H9 (cell line): ENCODE results near the gene DPYD. TPM values are rescaled to one million over a fixed set of nuclear protein-coding genes. Genes with fewer than 3 reads are reported as not detected.

Experiments used
- DNase-seq: peaks from one replicate; pipeline ENCODE4 v3.0.0-alpha.2; 2017
- H2AFZ ChIP-seq: one replicate; pipeline ENCODE4 v1.6.1; 2013; ENCODE audit warnings: mild to moderate bottlenecking, low read length, control low read depth, moderate library complexity
- H2AK5ac ChIP-seq: 2 replicates; pipeline ENCODE4 v1.6.1; 2013; ENCODE audit warnings: low read length, control low read depth, mixed read lengths; ENCODE audit not compliant: insufficient read length
- H2BK120ac ChIP-seq: one replicate; pipeline ENCODE4 v1.6.1; 2013; ENCODE audit warnings: low read depth, mild to moderate bottlenecking, low read length, control low read depth, inconsistent platforms; ENCODE audit not compliant: poor library complexity, severe bottlenecking
- H2BK12ac ChIP-seq: 2 replicates; pipeline ENCODE4 v1.6.1; 2013; ENCODE audit warnings: low read length, control low read depth, mixed read lengths, low read depth; ENCODE audit not compliant: insufficient read length
- H2BK15ac ChIP-seq: 2 replicates; pipeline ENCODE4 v1.6.1; 2013; ENCODE audit warnings: low read depth, low read length, control low read depth
- H2BK20ac ChIP-seq: one replicate; pipeline ENCODE4 v1.6.1; 2013; ENCODE audit warnings: low read depth, mild to moderate bottlenecking, low read length, control low read depth, inconsistent platforms; ENCODE audit not compliant: poor library complexity, severe bottlenecking
- H2BK5ac ChIP-seq: 2 replicates; pipeline ENCODE4 v1.6.1; 2013; ENCODE audit warnings: low read length, control low read depth, mixed read lengths; ENCODE audit not compliant: insufficient read length
- H3K14ac ChIP-seq: 2 replicates; pipeline ENCODE4 v1.6.1; 2013; ENCODE audit warnings: low read length, control low read depth; ENCODE audit not compliant: insufficient read depth
- H3K18ac ChIP-seq: 2 replicates; pipeline ENCODE4 v1.6.1; 2013; ENCODE audit warnings: low read depth, mild to moderate bottlenecking, mixed read lengths, low read length, control low read depth; ENCODE audit not compliant: insufficient read length
- H3K23ac ChIP-seq: 2 replicates; pipeline ENCODE4 v1.6.1; 2013; ENCODE audit warnings: low read length, control low read depth, mixed read lengths, low read depth; ENCODE audit not compliant: insufficient read length
- H3K23me2 ChIP-seq: 2 replicates; pipeline ENCODE4 v1.6.1; 2013; ENCODE audit warnings: low read depth, mild to moderate bottlenecking, mixed read lengths, low read length, control low read depth; ENCODE audit not compliant: insufficient read length, poor library complexity, severe bottlenecking
- H3K27ac ChIP-seq: 2 replicates; pipeline ENCODE4 v1.5.1; 2013; ENCODE audit warnings: low read length, control low read depth, mixed read lengths, low read depth; ENCODE audit not compliant: insufficient read length
- H3K27me3 ChIP-seq: 2 replicates; pipeline ENCODE4 v1.6.1; 2013; ENCODE audit warnings: low read length, control low read depth, inconsistent platforms; ENCODE audit not compliant: insufficient read depth
- H3K4ac ChIP-seq: 2 replicates; pipeline ENCODE4 v1.6.1; 2013; ENCODE audit warnings: low read depth, mild to moderate bottlenecking, control low read depth, inconsistent platforms, low read length, moderate library complexity
- H3K4me1 ChIP-seq: 2 replicates; pipeline ENCODE4 v1.6.1; 2013; ENCODE audit warnings: low read length, control low read depth, inconsistent platforms; ENCODE audit not compliant: insufficient read depth
- H3K4me2 ChIP-seq: 2 replicates; pipeline ENCODE4 v1.6.1; 2013; ENCODE audit warnings: low read length, control low read depth, mixed read lengths; ENCODE audit not compliant: insufficient read length, insufficient read depth
- H3K56ac ChIP-seq: 2 replicates; pipeline ENCODE4 v1.6.1; 2013; ENCODE audit warnings: low read depth, mild to moderate bottlenecking, mixed read lengths, low read length, control low read depth; ENCODE audit not compliant: insufficient read length
- H3K79me1 ChIP-seq: 2 replicates; pipeline ENCODE4 v1.6.1; 2013; ENCODE audit warnings: low read depth, mild to moderate bottlenecking, moderate library complexity, low read length, control low read depth, inconsistent platforms; ENCODE audit not compliant: insufficient read depth, poor library complexity, severe bottlenecking
- H3K79me2 ChIP-seq: 2 replicates; pipeline ENCODE4 v1.6.1; 2013; ENCODE audit warnings: low read length, control low read depth, inconsistent platforms; ENCODE audit not compliant: insufficient read depth
- H3K9ac ChIP-seq: 2 replicates; pipeline ENCODE4 v1.6.1; 2013; ENCODE audit warnings: low read length, control low read depth, mixed read lengths; ENCODE audit not compliant: insufficient read length; ENCODE audit errors: extremely low read depth
- H3K9me3 ChIP-seq: one replicate; pipeline ENCODE4 v1.6.1; 2013; ENCODE audit warnings: low read depth, low read length, inconsistent platforms; ENCODE audit not compliant: control insufficient read depth
- H3T11ph ChIP-seq: one replicate; pipeline ENCODE4 v1.6.1; 2013; ENCODE audit warnings: mild to moderate bottlenecking, low read length, control low read depth, inconsistent platforms
- H4K20me1 ChIP-seq: one replicate; pipeline ENCODE4 v1.6.1; 2013; ENCODE audit not compliant: control insufficient read depth, insufficient read length, insufficient read depth
- H4K5ac ChIP-seq: 2 replicates; pipeline ENCODE4 v1.6.1; 2013; ENCODE audit warnings: low read depth, mild to moderate bottlenecking, mixed read lengths, low read length, control low read depth; ENCODE audit not compliant: insufficient read length
- H4K8ac ChIP-seq: replicated peaks from 2 replicates; pipeline ENCODE4 v1.6.1; 2013; ENCODE audit warnings: low read length, control low read depth, mixed read lengths, low read depth; ENCODE audit not compliant: insufficient read length
- H4K91ac ChIP-seq: 2 replicates; pipeline ENCODE4 v1.6.1; 2013; ENCODE audit warnings: low read depth, mild to moderate bottlenecking, moderate library complexity, mixed read lengths, low read length, control low read depth; ENCODE audit not compliant: insufficient read length
- H3K27ac Mint-ChIP-seq, 3 experiments: 2 replicates in 2 of 3; 3 replicates in 1 of 3; pipeline ENCODE4 v1.8.0; 2020 to 2021; ENCODE audit warnings: mixed read lengths in 3 of 3, mild to moderate bottlenecking in 1 of 3, moderate library complexity in 1 of 3
- H3K27me3 Mint-ChIP-seq: 2 replicates; pipeline ENCODE4 v1.8.0; 2021; ENCODE audit warnings: low read depth, mild to moderate bottlenecking, moderate library complexity, mixed read lengths
- H3K36me3 Mint-ChIP-seq, 3 experiments: 2 replicates in 2 of 3; 3 replicates in 1 of 3; pipeline ENCODE4 v1.8.0; 2020 to 2021; ENCODE audit warnings: low read depth in 3 of 3, mixed read lengths in 3 of 3; ENCODE audit not compliant: insufficient read depth in 1 of 3
- H3K4me1 Mint-ChIP-seq, 2 experiments: 2 replicates each; pipeline ENCODE4 v1.8.0; 2020; ENCODE audit warnings: mixed read lengths in 2 of 2
- H3K4me3 Mint-ChIP-seq, 2 experiments: 2 replicates in 1 of 2; 3 replicates in 1 of 2; pipeline ENCODE4 v1.8.0; 2020 to 2021; ENCODE audit warnings: mild to moderate bottlenecking in 2 of 2, mixed read lengths in 2 of 2, moderate library complexity in 1 of 2
- H3K9me3 Mint-ChIP-seq, 2 experiments: 2 replicates in 1 of 2; 3 replicates in 1 of 2; pipeline ENCODE4 v1.8.0; 2020; ENCODE audit warnings: mild to moderate bottlenecking in 2 of 2, mixed read lengths in 2 of 2, moderate library complexity in 1 of 2
- WGBS: extraction: QIAGEN DNeasy Blood & Tissue Kit; methylation state at CpG from one replicate; pipeline ENCODE4 v1.1.7; 2013; ENCODE audit warnings: missing lambda C conversion rate, low lambda C conversion rate, mixed read lengths; ENCODE audit not compliant: insufficient read length; ENCODE audit errors: extremely low coverage; 5-methylcytosine and 5-hydroxymethylcytosine counted together
- total RNA-seq: library from RNA; stranded (reverse); gene quantifications from 2 replicates; pipeline ENCODE4 v1.2.1, GENCODE V29; 2021
- TF ChIP-seq, protein P1 (sequence below): fragments of 200-600 bp; sonication (generic); conservative IDR thresholded peaks from 3 replicates; pipeline ENCODE4 v1.8.0; 2021; ENCODE audit warnings: antibody characterized with exemption, mild to moderate bottlenecking

The DPYD gene
- total RNA-seq, 1 experiment from 2014 or later: 0.37 TPM

DNA sequence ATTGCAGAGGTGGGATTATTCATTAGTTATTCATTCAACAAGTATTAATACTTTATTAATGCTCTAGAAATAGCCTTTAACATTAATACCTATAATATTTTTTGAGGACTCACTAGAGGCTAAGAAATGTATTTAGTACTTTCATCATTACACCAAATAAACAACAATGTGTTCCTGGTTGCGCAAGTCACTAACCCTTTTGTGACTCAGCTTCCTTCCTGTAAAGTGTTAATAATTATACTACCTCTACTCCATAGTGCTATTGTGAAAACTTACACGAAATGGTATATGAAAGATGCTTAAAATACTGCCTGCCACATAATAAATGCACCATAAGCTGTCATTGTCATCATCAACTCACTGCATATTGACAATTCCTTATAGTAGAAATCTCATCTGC is 431.0 kb downstream of the DPYD start:
- H4K91ac ChIP-seq: no peak overlapping the region
- no peak overlapping the region for H3K4me2 ChIP-seq
- H3K27me3 ChIP-seq: no peaks in the 10 kb centered on the region
- no peak overlapping the region for H2BK120ac ChIP-seq
- H2BK5ac ChIP-seq: no peak overlapping the region
- H3K4me1 Mint-ChIP-seq: no peaks in the 10 kb centered on the region
- H3T11ph ChIP-seq: no peak overlapping the region
- H3K79me1 ChIP-seq: no peaks in the 10 kb centered on the region
- H4K20me1 ChIP-seq: no peaks in the 10 kb centered on the region
- H3K4ac ChIP-seq: no peak overlapping the region
- no peak overlapping the region for H2AFZ ChIP-seq
- no peak overlapping the region for H2BK12ac ChIP-seq
- H3K14ac ChIP-seq: no peak overlapping the region
- H2AK5ac ChIP-seq: no peak overlapping the region
- H3K9me3 ChIP-seq: no peaks in the 10 kb centered on the region
- H3K4me1 ChIP-seq: no peaks in the 10 kb centered on the region
- H4K5ac ChIP-seq: no peak overlapping the region
- H3K27ac Mint-ChIP-seq: no peak overlapping the region
- no peak overlapping the region for H2BK15ac ChIP-seq
- no peak overlapping the region for H3K56ac ChIP-seq
- no peak overlapping the region for H3K9ac ChIP-seq
- H3K4me3 Mint-ChIP-seq: no peak overlapping the region
- no peaks in the 10 kb centered on the region; a peak in 1 of 5 replicates for H3K9me3 Mint-ChIP-seq
- H3K36me3 Mint-ChIP-seq: no peaks in the 10 kb centered on the region
- no CpG with 5 or more reads among the region's 2 CpGs for whole genome bisulfite sequencing
- H3K79me2 ChIP-seq: no peaks in the 10 kb centered on the region
- no peak overlapping the region for H3K23ac ChIP-seq
- no peaks in the 10 kb centered on the region for H3K23me2 ChIP-seq
- no peak overlapping the region for H3K18ac ChIP-seq
- H3K27me3 Mint-ChIP-seq: no peaks in the 10 kb centered on the region
- H3K27ac ChIP-seq: no peak overlapping the region
- no peak for DNase-seq
- TF ChIP-seq, protein P1, sequence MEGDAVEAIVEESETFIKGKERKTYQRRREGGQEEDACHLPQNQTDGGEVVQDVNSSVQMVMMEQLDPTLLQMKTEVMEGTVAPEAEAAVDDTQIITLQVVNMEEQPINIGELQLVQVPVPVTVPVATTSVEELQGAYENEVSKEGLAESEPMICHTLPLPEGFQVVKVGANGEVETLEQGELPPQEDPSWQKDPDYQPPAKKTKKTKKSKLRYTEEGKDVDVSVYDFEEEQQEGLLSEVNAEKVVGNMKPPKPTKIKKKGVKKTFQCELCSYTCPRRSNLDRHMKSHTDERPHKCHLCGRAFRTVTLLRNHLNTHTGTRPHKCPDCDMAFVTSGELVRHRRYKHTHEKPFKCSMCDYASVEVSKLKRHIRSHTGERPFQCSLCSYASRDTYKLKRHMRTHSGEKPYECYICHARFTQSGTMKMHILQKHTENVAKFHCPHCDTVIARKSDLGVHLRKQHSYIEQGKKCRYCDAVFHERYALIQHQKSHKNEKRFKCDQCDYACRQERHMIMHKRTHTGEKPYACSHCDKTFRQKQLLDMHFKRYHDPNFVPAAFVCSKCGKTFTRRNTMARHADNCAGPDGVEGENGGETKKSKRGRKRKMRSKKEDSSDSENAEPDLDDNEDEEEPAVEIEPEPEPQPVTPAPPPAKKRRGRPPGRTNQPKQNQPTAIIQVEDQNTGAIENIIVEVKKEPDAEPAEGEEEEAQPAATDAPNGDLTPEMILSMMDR: no peak
- H2BK20ac ChIP-seq: no peak overlapping the region
- H4K8ac ChIP-seq: no peak overlapping the region
